Colonic mucosa (tissue), 4 donors: ENCODE data around the gene ACSS1. TPM values are rescaled to one million over a fixed set of nuclear protein-coding genes. Genes with fewer than 3 reads are reported as not detected.

Experiments
- DNase-seq: peaks from one replicate; pipeline ENCODE4 v3.0.0-alpha.2; 2020
- H3K27ac ChIP-seq: fragments of 200-600 bp; one replicate; pipeline ENCODE4 v1.8.0; 2021
- H3K27me3 ChIP-seq: fragments of 200-600 bp; one replicate; pipeline ENCODE4 v1.8.0; 2021
- H3K36me3 ChIP-seq: fragments of 200-600 bp; one replicate; pipeline ENCODE4 v1.8.0; 2021
- H3K4me1 ChIP-seq: fragments of 200-600 bp; one replicate; pipeline ENCODE4 v1.8.0; 2021; ENCODE audit warnings: mild to moderate bottlenecking
- H3K4me3 ChIP-seq: fragments of 200-600 bp; one replicate; pipeline ENCODE4 v1.8.0; 2021
- H3K9ac ChIP-seq, 2 donors: one replicate each; pipeline ENCODE4 v1.7.0; 2013; ENCODE audit warnings: control low read depth in 2 of 2, low read depth in 2 of 2, low read length in 2 of 2
- H3K9me3 ChIP-seq: fragments of 200-600 bp; one replicate; pipeline ENCODE4 v1.8.0; 2021
- intact Hi-C: fragments of 100-400 bp; cut with DNase I; formaldehyde crosslinking; loops from one replicate; pipeline ENCODE4 v1.14.1; 2022
- total RNA-seq, 2 donors: library from RNA; stranded (reverse); fragmentation: NEBNext Ultra II Directional in 1 of 2; extraction: Animal tissue kit (Norgen Biotek cat#: 25700) in 1 of 2; gene quantifications; one replicate each; pipeline ENCODE4 v1.2.1, GENCODE V29; 2021
- TF ChIP-seq, protein P1 (sequence below): fragments of 200-600 bp; IDR thresholded peaks from one replicate; pipeline ENCODE4 v1.8.0; 2022; ENCODE audit warnings: antibody characterized with exemption, mild to moderate bottlenecking
- donor health status: healthy.
- donor health status: DM: no; HTN: no; CAD: no.
- donor health status: DM: no; HTN: no; CAD: no.

ACSS1 gene
- total RNA-seq, 2 donors from 2014 or later: 29.0 to 32.0 TPM

DNA sequence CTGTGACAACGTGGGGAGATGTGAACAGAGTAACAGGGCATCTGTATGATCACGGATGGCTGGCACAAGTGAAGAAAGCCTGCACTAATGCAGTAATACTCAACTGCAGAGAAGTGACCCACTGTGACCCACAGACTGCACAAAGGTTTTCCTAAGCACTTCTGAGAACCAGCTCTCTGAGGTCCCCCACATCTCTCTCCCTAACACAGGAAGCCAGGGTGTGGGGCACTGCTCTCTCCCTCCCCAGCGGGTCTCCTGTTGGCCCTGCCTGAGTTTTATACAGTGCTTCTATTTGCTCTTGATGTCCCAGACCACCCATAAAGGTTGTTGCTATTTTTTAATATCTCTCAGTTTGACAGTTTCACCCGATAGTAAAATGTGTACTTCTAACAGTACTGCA lies 76.7 kb downstream of the ACSS1 start:
- intact Hi-C loops: no loop called here
- TF ChIP-seq, protein P1, sequence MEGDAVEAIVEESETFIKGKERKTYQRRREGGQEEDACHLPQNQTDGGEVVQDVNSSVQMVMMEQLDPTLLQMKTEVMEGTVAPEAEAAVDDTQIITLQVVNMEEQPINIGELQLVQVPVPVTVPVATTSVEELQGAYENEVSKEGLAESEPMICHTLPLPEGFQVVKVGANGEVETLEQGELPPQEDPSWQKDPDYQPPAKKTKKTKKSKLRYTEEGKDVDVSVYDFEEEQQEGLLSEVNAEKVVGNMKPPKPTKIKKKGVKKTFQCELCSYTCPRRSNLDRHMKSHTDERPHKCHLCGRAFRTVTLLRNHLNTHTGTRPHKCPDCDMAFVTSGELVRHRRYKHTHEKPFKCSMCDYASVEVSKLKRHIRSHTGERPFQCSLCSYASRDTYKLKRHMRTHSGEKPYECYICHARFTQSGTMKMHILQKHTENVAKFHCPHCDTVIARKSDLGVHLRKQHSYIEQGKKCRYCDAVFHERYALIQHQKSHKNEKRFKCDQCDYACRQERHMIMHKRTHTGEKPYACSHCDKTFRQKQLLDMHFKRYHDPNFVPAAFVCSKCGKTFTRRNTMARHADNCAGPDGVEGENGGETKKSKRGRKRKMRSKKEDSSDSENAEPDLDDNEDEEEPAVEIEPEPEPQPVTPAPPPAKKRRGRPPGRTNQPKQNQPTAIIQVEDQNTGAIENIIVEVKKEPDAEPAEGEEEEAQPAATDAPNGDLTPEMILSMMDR: no peak
- DNase-seq: no peak
- Histone ChIP-seq H3K27me3 (no peaks in the 10 kb centered on the region), H3K36me3 (no peaks in the 10 kb centered on the region), H3K4me3 (no peak overlapping the region), H3K27ac (no peak overlapping the region), H3K9me3 (no peaks in the 10 kb centered on the region), H3K9ac (no peak overlapping the region), H3K4me1 (no peaks in the 10 kb centered on the region)

DNA sequence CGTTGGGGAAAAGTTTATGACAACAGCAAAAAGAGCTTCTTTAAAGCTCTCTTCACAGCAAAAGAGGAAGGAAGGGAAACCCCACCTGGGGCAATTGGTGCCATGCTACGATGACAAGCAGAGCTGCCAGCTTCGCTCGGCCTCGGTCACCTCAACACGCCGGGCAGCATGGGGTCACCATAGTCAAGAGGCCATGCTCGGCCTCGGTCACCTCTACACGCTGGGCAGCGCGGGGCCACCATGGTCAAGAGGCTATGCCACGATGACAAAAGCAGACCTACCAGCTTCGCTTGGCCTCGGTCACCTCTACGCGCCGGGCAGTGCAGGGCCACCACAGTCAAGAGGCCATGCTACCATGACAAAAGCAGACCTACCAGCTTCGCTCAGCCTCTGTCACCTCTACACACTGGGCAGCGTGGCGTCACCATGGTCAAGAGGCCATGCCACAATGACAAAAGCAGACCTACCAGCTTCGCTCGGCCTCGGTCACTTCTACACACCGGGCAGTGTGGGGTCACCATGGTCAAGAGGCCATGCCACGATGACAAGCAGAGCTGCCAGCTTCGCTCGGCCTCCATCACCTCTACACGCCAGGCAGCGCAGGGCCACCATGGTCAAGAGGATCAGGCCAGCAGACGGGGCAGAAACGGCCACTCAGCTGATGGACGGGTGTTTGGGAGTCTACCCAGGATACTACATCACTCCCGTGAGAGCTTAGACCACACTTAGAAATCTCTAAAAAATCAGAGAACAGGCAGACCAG lies 77.5 kb downstream of the ACSS1 start:
- TF ChIP-seq, protein P1: no peak
- Histone ChIP-seq H3K9me3 (no peaks in the 10 kb centered on the region), H3K9ac (no peak overlapping the region), H3K27ac (no peak overlapping the region), H3K27me3 (no peaks in the 10 kb centered on the region), H3K4me3 (no peak overlapping the region), H3K4me1 (no peaks in the 10 kb centered on the region), H3K36me3 (no peaks in the 10 kb centered on the region)
- DNase-seq: peak; percentile 9
- intact Hi-C loops: no loop called here

DNA sequence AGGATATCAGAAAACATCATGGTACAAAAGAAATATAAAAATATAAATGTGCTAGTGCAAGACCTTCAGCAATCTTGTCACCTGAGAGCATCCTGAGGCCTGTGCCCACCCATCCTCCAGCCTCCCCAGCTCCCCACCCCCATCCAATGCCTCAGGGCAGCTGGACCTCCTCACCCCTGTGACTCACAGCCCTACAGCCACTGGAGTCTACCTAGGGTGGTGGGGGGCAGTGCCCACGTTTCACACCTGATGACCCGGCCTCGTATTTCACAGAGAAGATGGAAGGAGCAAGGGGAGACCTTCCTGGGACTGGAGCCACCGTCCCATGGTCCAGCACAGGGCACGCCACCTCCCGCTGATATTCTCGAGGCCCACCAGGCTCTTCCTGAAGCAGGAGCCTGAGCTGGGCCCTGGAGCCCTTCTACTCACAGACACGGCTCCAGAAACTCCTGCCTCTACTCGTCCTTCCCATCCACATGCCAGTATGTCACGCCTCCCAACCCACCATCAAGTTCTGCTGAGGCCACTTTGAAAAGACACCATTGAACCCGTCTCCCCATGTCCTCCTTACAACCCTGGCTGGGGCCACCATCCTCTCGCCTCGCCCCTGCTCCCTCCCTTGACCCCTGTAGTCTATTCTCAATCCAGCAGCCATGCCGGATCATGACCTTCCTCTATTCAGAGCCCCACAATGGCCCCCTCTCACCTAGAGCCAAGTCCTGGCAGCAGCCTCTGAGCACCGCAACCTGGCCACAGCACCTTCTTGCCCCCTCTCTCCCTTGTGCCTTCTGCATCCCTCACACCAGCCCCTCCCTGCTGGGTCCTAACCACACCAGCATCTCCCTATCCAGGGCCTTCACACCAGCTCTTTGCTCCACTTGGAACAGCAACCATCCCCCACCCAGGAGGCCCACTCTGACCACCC lies 78.6 kb downstream of the ACSS1 start:
- TF ChIP-seq, protein P1: no peak
- H3K9ac ChIP-seq: no peak overlapping the region
- no peaks in the 10 kb centered on the region for H3K9me3 ChIP-seq
- H3K27me3 ChIP-seq: no peaks in the 10 kb centered on the region
- intact Hi-C loops: no loop called here
- no peaks in the 10 kb centered on the region for H3K36me3 ChIP-seq
- H3K4me1 ChIP-seq: no peaks in the 10 kb centered on the region
- DNase-seq: peak; percentile 11
- no peak overlapping the region for H3K27ac ChIP-seq
- no peak overlapping the region for H3K4me3 ChIP-seq

DNA sequence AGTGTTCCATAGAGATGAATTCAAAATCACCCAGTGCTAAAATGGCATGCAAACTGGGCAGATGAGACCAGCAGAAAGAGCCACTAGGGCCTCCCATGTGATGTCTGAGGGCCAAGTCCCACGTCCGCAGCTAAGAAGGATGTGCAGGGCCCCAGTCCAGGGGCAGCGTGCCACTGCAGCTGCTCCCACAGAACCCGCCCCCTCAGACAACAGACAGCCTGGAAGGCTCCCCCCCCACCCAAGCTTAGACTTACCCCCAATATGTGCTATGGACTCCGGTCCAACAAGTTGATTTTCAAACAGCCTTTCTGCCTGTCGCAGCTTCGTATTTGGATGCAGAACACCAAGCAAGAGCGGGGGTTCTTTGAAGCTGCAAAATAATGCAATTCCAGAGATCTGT lies 79.4 kb downstream of the ACSS1 start:
- Histone ChIP-seq H3K9ac (no peak overlapping the region), H3K4me1 (no peaks in the 10 kb centered on the region), H3K4me3 (no peak overlapping the region), H3K27me3 (no peaks in the 10 kb centered on the region), H3K27ac (no peak overlapping the region), H3K36me3 (no peaks in the 10 kb centered on the region), H3K9me3 (no peaks in the 10 kb centered on the region)
- TF ChIP-seq, protein P1: no peak
- DNase-seq: peak; percentile 10
- intact Hi-C loops: no loop called here

DNA sequence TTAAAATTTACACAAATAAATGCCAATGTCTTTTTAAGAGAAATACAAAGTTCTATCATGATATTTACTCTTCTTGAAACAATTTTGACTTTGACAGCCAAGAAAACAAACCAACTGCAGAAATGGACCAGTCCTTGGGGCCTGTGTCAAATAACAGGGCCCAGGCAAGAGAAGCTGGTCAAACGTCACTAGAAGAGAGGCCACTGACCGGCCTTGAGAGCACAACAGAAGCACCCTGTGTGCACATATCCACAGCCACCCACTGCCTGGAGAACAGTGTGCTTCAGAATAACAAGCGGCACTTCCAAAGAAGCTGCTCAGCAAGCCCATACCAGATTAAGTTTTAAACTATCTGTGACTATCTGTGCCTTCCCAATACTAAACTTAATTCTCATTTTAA lies 80.1 kb downstream of the ACSS1 start:
- intact Hi-C loops: no loop called here
- H3K27ac ChIP-seq: no peak overlapping the region
- H3K9ac ChIP-seq: no peak overlapping the region
- H3K4me3 ChIP-seq: no peak overlapping the region
- DNase-seq: no peak
- H3K36me3 ChIP-seq: no peaks in the 10 kb centered on the region
- H3K27me3 ChIP-seq: no peaks in the 10 kb centered on the region
- TF ChIP-seq, protein P1: no peak
- H3K9me3 ChIP-seq: no peaks in the 10 kb centered on the region
- H3K4me1 ChIP-seq: no peaks in the 10 kb centered on the region
